Right lobe of liver (tissue), 4 donors: ENCODE results near the gene TMEM255B.

Experiments
- CTCF ChIP-seq, 4 donors: fragments of 200-600 bp in 3 of 4; fragments of 450-650 bp in 1 of 4; IDR thresholded peaks; one replicate each; pipeline versions ENCODE4 v1.5.1 to v1.8.0; 2016 to 2022; ENCODE audit warnings: antibody characterized with exemption in 4 of 4, mild to moderate bottlenecking in 2 of 4
- POLR2A ChIP-seq: fragments of 450-650 bp; IDR thresholded peaks from one replicate; pipeline ENCODE4 v1.6.1; 2017; ENCODE audit warnings: antibody characterized with exemption, mild to moderate bottlenecking
- donor health status: DM: no; HTN: no; CAD: no.
- donor health status: DM: no; HTN: no; CAD: no.
- donor health status: DM: no; HTN: yes; CAD: no.

DNA sequence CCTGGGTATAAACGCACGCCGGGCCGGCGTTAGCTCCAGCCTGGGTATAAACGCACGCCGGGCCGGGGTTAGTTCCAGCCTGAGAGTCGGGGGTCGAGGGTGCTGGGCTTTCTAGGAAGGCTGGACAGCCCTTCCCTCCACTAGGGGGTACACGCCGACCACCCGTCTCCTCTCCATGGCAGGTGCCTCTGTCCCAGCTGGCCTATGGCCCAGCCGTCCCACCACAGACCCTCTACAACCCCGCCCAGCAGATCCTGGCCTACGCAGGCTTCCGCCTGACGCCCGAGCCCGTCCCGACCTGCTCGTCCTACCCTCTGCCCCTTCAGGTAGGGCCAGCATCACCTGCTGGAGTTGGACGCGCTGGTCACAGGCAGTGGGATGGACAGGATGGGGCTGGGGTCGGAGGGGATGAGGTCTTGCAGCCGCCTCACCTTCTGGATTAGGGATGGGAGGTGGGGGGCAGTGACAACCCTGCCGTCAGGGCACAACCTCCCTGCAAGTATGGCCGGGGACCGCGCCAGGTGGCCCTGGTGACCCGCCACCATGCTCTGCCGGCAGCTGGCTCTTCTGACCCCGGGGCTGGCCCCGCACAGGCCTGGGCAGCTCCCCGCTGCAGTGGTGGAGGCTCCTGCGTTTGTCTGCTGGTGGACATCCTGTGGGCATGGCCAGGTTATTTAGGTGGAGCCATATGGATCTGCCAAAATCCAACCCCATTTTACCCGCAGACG lies 45.8 kb downstream of the TMEM255B start:
- no peak for TF ChIP-seq POLR2A
- TF ChIP-seq CTCF (IDR thresholded peaks at IDR 0.05): no peak
